ENCODE data around the gene OR2M5. TPM values are rescaled to one million over a fixed set of nuclear protein-coding genes. Genes with fewer than 3 reads are reported as not detected.

OR2M5 gene, protein sequence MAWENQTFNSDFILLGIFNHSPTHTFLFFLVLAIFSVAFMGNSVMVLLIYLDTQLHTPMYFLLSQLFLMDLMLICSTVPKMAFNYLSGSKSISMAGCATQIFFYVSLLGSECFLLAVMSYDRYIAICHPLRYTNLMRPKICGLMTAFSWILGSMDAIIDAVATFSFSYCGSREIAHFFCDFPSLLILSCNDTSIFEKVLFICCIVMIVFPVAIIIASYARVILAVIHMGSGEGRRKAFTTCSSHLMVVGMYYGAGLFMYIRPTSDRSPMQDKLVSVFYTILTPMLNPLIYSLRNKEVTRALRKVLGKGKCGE
- polyA plus RNA-seq (2013, experiment 1 of 2; ENCODE audit: insufficient read length), result not detected
- polyA plus RNA-seq (2013, experiment 2 of 2; ENCODE audit: insufficient read length), result not detected

DNA sequence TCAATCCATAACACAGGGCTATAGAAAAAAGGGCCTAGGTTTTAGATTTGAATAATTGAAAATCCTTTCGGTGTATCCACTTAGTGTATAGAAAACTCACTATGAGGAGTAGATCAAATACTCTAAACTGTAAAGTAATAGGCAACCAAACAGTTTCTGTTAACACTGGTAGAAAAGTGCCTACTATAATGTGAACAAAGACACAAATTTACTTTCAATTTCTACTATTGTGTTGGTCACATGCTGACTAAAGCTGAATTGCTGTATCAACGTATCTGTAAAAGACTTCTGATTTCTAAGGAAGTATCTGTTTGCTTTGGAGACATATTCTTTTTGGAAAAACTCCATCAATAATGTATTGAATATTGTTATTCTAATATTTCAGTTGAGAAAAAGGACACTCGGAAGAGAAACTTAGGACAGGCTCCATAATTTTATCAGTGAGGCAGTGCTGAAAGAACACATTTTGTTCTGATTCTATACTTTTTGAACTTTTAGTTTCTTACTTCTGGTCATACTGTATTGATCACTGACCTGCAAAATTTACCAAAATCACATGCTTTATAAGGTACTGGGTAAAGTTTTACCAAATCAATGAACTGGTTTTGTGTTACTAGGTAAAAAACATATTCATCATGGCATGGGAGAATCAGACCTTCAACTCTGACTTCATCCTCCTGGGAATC, at the start of gene OR2M5:
TSS of gene OR2M5 (plus strand) at position 636 of the 686 bp plus-strand sequence. CDS start at position 636, 0 bp downstream.
- no peak for DNase-seq

DNA sequence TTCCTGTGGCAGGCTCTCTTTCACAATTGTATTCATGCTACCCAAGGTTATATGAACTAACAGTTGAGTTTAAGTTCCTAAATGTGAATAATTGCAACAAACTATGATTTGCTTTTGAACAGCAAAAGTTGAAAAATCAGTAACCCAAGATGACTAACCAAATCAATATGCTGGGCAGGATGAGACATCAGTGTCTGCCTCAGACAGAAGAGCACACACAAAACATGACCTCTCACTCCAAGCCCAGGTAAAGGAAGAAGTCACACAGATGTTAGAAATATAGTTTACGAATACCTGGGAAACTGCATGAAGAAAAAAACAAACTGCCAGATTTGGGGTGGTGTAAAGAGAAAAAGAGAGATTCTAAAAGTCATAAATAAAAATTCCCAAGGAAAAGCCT, 46.4 kb upstream of the OR2M5 start:
- DNase-seq, result no peak

DNA sequence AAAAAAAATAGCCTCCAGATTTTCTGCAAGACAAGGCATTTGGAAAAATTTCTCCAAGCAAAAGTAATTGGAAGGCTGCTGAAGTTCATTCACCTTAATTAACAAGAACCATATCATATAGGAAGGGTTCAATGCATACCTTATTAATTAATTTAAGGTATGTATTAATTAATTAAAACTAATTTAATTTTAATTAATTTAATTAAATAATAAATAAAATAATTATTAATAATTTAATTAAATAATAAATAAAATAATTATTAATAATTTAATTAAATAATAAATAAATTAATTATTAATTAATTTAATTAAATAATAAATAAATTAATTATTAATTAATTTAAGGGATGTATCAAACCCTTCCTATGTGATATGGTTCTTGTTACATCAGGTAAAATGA, 42.1 kb upstream of the OR2M5 start:
- no peak for DNase-seq

DNA sequence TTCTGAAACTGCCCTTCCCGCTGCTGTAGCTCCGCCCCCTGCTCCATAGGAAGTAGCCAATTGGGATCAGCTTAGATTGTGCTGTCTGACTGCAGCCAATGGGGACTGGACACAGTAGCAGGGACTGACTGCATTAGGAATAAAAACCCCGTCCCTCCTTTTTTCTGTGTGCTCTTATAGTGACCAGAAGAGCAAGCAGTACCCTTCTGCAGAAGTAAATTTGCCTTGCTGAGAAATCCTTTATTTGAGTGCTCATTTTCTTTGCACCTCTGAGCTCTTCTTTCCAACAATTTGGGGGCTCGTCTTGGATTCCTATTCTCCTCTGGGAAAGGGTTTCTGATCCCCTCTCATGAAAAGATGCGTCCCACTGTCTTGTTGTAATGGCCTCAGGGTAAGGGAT, 33.8 kb upstream of the OR2M5 start:
- DNase-seq, result no peak

DNA sequence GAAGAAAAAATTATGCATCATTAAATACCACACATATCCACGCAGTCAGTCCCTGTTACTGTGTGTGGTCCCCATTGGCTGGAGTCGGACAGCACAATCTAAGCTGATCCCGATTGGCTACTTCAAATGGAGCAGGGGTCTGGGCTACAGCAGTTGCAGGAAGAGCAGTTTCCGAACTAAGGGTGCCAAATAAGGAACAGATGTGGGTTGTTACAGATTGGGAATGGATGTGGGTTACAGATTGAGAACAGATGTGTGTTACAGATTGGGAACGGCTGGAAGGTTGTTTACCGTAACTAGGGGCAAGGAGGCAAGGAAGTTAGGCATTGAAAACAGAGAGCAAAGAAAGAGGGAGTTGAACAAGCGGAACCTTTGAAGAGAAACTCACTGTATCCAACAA, 30.1 kb upstream of the OR2M5 start:
- no peak for DNase-seq

DNA sequence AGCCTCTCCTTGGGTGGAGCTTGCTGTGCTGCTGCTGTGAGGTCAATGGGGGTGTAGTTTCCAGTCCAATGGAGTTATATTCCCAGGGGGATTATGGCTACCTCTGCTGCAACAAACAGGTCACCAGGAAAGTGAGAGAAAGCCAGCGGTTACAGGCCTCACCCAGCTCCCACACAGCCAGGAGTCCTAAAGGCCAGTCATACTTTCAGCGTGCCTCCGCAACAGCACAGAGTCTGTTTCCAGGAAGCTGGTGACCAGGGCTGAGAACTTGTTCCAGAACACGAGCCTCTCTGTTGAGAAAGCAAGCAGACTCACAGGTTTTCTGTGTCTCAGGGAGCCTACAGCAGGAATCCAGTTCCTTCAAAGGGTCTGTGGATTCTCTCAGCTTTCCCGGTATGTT, 17.3 kb upstream of the OR2M5 start:
- DNase-seq, result no peak

DNA sequence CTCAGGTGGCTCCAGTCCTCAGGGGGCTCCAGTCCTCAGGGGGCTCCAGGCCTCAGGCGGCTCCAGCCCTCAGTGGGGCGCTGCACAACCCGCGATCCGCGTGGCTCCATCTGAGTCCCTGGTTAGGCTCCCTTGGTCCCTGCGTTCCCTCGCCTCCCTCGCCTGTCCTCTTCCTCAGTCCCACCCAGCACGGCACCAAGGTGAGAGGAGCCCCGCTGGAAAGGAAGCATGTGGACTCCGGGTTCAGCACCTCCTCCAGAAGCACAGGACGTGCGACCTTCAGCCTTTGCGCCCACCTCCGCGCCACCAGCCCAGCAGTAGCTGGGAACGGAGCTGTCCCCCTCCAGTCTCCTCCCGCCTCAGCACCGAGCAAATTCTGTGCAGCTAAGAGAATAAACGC, 8.1 kb upstream of the OR2M5 start:
- no peak for DNase-seq

DNA sequence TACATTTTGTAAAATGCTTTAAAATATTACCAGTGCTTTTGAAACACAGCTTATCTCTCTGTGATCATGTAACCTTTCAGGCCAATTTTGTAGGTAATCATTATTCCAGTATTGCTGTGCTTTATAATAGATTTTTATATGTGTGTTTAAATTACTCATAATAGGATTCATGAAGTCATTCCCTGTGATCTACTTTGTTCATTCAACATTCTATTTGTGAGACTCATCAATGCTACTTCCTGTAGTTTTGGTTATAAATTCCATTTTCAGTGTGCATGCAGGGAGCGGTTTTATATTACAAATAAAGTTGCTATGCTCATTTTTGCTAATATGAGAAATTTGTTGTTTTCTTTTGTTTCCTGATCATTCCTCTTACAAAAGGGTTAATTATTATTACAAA, 4.1 kb upstream of the OR2M5 start:
- no peak for DNase-seq

DNA sequence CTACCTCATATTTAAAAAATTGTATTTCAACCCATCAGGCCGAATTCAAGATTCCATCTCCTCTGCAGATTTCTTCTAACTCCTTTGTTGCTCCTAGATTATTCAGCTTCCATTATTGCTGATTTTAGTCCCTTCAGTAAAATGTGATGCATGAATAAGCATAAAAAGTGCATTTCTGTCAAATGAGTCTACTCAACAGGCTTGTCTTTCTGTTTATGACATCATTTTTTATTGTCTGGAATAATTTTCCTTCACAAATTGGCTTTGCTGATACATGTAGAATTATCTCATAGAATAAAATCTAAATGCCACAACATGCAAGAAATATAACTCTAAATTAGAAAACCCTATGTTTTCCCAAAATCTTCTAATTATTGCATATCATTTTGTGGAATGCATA, 1.6 kb upstream of the OR2M5 start:
- no peak for DNase-seq

DNA sequence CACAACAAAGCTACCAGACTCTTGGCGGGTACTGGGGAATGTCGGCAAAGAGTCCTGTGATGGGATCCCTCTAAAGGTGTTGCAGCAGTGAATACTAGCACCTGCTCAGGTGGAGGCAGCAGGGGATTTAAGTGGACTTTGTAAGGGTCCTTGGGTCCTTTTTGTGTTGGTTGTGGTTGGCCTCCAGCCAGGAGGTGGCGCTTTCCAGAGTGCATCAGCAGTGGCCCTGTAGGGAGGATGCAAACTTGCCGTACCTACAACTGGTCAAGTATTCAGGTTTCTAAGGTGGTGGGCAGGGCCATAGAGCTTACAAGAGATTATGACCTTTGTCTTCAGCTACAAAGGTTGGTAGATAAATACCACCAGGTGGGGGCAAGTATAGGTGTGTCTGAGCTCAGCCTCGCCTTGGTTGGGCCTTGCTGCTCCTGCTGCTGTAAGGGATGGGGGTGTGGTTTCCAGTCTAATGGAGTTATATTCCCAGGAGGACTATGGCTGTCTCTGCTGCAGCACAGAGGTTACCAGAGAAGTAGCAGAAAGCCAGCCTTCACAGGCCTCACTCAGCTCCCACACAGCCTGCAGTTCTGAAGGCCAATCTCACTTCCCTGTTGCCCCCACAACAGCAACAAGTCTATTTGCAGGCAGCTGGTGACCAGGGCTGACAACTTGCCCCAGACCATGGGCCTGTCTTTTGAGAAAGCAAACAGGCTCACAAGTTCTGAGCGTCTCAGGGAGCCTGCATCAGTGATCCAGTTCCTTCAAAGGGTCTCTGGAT, 7.3 kb downstream of the OR2M5 start:
- DNase-seq, result no peak

DNA sequence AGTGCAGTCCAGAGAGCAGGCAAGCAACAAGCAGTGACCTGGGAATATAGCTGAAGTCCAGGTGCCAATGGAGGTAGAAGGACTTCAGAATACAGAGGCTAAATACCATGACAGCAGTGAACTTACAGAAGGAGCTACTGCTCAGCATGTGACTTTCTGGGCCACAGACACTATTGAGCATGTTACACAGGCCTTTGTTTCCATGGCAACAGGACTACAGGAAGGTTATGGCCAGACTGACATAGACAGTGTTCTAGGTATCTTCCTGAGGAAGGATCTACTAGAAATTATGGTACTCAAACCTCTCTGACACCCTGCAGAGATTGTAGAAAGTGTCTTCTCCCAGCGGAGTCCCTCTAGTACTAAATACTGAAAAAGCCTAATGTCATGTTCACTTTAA, 11.0 kb downstream of the OR2M5 start:
- no peak for DNase-seq

DNA sequence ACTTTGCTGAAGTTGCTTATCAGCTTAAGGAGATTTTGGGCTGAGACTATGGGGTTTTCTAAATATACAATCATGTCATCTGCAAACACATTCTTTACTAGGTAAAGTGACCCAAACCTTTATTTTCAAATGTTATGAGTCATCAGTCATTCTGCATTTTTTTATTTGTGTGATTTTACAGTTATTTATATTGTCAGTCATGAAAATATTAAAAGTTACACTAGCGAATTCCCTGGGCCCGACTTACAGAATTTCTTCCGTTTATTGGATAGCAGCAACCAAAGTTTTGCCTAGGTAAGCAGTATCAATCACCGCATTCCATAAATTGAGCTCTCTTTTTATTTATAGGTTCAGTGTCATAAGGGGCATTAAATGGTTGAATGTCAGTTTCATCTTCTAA, 13.8 kb downstream of the OR2M5 start:
- no peak for DNase-seq

DNA sequence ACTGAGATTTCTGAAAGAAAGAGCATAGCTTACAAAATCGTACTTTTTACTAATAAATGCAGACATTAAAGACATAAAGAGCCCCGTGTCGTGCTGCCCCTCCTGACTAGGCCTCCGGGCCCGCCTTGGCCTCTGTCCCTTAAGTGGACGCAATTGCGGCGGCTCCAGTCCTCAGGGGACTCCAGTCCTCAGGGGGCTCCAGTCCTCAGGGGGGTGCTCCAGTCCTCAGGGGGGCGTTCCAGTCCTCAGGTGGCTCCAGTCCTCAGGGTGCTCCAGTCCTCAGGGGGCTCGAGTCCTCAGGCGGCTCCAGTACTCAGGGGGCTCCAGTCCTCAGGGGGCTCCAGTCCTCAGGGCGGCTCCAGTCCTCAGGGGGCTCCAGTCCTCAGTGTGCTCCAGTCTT, 19.1 kb downstream of the OR2M5 start:
- no peak for DNase-seq

DNA sequence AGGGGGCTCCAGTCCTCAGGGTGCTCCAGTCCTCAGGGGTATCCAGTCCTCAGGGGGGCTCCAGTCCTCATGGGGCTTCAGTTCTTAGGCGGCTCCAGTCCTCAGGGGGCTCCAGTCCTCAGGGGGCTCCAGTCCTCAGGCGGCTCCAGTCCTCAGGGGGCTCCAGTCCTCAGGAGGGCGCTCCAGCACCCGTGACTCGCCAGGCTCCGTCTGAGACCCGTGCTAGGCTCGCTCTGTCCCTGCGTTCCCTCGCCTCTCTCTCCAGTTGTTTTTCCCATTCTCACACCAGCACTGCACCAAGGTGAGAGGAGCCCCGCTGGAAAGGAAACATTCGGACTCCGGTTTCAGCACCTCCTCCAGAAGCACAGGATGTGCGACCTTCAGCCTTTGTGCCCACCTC, 20.2 kb downstream of the OR2M5 start:
- no peak for DNase-seq

DNA sequence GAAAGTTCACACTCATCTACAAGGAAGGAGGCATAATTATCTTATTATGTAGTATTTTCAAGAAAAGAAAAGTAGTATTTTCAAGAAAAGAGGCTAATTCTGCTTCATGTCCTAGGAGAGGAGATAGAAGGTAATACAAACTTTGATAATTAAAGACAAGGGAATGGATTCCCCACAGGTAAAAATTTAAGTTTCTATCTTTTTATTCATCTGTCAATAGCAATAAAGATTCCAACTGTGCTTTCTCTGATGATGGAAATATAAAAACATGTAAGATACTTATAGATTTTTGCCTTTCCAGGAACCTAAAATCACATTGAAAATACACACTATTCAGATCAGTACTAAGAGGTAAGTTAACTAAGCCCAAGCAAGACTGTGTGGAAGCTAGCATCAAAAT, 29.6 kb downstream of the OR2M5 start, which contains the start of gene OR2M2:
TSS of gene OR2M2 (plus strand) at position 301 of the 400 bp plus-strand sequence. CDS start 5,165 bp downstream, outside the sequence.
- no peak for DNase-seq

DNA sequence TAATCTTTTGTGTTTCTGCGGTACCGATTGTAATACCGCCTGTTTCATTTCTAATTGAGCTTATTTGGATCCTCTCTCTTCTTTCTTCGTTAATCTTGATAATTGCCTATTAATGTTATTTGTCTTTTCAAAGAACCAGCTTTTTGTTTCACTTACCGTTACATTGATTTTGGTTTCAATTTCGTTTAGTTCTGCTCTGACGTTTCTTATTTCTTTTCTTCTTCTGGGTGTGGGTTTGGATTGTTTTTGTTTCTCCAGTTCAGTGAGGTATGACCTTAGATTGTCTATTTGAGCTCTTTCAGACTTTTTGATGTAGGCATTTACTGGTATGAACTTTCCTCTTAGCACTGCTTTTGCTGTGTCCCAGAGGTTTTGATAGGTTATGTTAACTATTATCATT, 39.0 kb downstream of the OR2M5 start:
- DNase-seq, result no peak

DNA sequence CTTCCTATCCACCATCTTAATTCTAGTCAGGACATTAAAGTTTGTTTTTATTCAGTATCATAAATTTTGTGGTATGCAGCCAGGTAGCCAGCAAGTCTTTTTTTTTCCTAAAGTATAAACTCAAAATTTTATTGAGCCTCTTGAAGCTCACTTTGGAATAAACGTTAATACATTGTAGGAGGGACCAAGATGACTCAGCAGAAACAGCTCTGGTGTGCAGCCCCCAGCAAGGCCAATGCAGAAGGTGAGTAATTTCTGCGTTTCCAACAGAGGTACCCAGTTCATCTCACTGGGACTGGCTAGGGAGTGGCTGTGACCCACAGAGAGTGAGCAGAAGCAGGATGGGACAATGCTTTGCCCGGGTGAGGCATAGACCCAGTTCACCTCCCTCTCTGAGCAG, 42.4 kb downstream of the OR2M5 start:
- no peak for DNase-seq

DNA sequence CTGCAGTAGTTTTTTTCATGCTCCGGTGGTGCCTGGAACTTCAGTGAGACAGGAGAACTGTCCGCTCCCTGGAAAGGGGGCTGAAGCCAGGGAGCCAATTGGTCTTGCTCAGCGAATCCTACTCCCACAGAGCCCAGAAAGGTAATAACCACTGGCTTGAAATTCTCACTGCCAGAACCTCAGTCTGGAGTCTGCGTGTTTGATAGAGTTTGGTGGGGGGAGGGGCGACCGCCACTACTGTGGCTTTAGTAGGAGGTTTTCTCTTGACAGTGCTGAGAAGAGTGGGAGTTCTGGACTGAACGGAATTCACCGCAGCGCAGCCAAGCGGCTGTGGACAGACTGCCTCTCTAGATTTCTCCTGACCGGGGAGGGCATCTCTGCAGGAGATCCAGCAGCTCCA, 44.1 kb downstream of the OR2M5 start:
- no peak for DNase-seq

DNA sequence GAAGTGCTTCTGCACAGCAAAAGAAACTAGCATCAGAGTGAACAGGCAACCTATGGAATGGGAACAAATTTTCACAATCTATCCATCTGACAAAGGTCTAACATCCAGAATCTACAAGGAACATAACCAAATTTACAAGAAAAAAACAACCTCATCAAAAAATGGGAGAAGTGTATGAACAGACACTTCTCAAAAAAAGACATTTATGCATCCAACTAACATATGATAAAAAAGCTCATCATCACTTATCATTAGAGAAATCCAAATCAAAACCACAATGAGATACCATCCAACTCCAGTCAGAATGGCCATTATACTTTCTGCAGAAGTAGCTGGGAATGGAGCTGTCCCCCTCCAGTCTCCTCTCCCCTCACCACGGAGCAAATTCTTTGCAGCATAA, 49.2 kb downstream of the OR2M5 start:
- no peak for DNase-seq

Measured in fibroblast of skin of abdomen (primary cell).